ENCODE data around the gene PTPRT. TPM values are rescaled to one million over a fixed set of nuclear protein-coding genes. Genes with fewer than 3 reads are reported as not detected.

PTPRT gene
- total RNA-seq, 6 donors from 2014 or later: 0.20 to 7.1 (median 3.8) TPM

GRCh38 chr20:43011491-43011890 is 178.2 kb downstream of the PTPRT start:
- no peak for DNase-seq
- Histone ChIP-seq H3K4me1 (no peaks in the 10 kb centered on the region), H3K9me3 (no peaks in the 10 kb centered on the region), H3K36me3 (no peaks in the 10 kb centered on the region), H3K27ac (no peak overlapping the region), H3K27me3 (no peaks in the 10 kb centered on the region), H3K4me3 (no peak overlapping the region)
- TF ChIP-seq CTCF (IDR thresholded peaks at IDR 0.05): no peak
- no peak for TF ChIP-seq POLR2A (IDR thresholded peaks at IDR 0.05)
- TF ChIP-seq EP300 (IDR thresholded peaks at IDR 0.05): no peak
- no peak for TF ChIP-seq POLR2AphosphoS5 (IDR thresholded peaks at IDR 0.05)
- 78 to 87% methylated on average over 3 of the region's 3 CpGs for WGBS, 2 donors
- no peak for ATAC-seq (ENCODE audit: low FRiP score in 2 of 2)

DNA sequence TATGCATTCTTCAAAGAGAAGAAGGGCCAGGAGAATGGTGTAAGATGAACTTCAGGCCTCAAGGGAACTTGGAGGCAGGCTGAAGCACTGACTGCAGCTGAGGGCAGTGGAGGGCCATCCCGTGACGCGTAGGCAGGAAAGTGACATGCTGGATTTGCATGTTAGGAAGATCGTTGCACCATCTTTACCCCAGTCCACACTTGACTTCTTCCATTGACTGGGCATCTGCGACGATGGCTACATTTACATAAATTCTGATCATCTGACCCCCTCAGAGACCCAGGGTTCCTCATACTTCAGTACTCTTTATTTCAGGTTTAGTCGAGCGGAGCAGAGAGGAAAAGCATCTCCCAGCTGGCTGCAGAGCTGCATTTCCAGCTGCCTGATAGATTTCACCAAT is 180.2 kb downstream of the PTPRT start:
- DNase-seq: no peak
- ATAC-seq (ENCODE audit: low FRiP score in 2 of 2): no peak
- Histone ChIP-seq H3K4me3 (no peak overlapping the region), H3K27me3 (no peaks in the 10 kb centered on the region), H3K4me1 (no peaks in the 10 kb centered on the region), H3K9me3 (no peaks in the 10 kb centered on the region), H3K27ac (no peak overlapping the region), H3K36me3 (no peaks in the 10 kb centered on the region)
- no peak for TF ChIP-seq POLR2A (IDR thresholded peaks at IDR 0.05)
- no peak for TF ChIP-seq EP300 (IDR thresholded peaks at IDR 0.05)
- no peak for TF ChIP-seq CTCF (IDR thresholded peaks at IDR 0.05)
- TF ChIP-seq POLR2AphosphoS5 (IDR thresholded peaks at IDR 0.05): no peak
- WGBS, 2 donors: 92 to 95% methylated on average over 8 of the region's 8 CpGs

DNA sequence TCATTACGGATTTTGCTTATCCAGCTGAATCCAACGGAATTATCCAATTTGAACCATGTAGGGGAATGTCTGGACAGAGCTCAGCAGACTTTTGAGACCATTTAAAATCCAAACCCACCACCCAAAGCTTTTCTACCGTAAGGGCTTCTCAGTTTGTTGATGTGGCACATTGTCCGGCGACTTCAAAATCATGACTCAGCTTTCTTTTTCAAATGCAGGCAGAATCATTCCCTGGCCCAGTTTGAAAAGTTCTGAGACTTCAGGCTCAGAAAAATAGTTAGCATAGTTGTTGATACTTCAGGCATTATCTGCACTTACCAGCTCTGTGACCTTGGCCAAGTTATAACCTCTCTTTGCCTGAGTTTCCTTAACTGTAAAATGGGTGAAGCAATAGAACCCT is 182.2 kb downstream of the PTPRT start:
- no peaks in the 10 kb centered on the region for H3K36me3 ChIP-seq
- H3K9me3 ChIP-seq: no peaks in the 10 kb centered on the region
- no peak overlapping the region for H3K27ac ChIP-seq
- H3K27me3 ChIP-seq: no peaks in the 10 kb centered on the region
- DNase-seq (no peak), ATAC-seq (ENCODE audit: low FRiP score in 2 of 2) (no peak)
- H3K4me3 ChIP-seq: no peak overlapping the region
- 63 to 73% methylated on average over 5 of the region's 5 CpGs for WGBS, 2 donors
- TF ChIP-seq POLR2A (IDR thresholded peaks at IDR 0.05) (no peak), EP300 (IDR thresholded peaks at IDR 0.05) (no peak), POLR2AphosphoS5 (IDR thresholded peaks at IDR 0.05) (no peak), CTCF (IDR thresholded peaks at IDR 0.05) (no peak)
- H3K4me1 ChIP-seq: no peaks in the 10 kb centered on the region

DNA sequence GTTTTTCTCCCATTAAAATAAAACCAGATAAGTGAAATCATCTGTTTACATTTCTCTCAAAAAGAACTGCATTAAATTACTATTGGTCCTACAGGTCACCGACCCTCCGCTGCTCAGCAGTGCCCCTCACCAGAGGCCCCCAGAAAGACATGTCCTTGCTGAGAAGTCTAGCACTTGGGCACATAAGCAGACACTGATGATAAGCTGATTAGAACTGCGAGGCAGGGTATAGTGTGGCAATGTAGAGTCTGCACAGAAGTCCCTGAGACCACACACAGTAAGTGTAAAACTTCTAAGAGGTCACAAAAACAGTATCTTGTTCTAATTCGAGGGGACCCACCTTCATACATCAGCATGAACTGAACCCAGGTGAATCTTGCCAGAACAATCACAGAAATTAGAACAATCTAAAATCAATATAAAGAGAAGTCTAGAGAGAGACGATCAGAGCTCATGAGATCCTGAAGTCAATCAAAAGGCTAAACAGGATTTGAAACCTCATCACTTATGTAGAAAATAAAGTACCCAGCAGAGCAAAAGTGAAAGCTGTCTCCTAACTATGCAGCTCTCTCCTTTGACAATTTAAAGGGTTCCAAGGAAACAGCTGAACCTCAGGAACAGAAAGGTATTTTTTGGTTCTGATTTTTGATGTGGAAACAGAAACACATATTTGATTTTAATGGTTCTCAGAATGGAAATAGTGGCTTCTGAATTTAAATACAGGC is 182.9 kb downstream of the PTPRT start:
- no peak for DNase-seq
- H3K36me3 ChIP-seq: no peaks in the 10 kb centered on the region
- no peaks in the 10 kb centered on the region for H3K4me1 ChIP-seq
- H3K27me3 ChIP-seq: no peaks in the 10 kb centered on the region
- WGBS, 2 donors: 53 to 65% methylated on average over 5 of the region's 5 CpGs
- no peak overlapping the region for H3K27ac ChIP-seq
- TF ChIP-seq CTCF (IDR thresholded peaks at IDR 0.05) (no peak), POLR2AphosphoS5 (IDR thresholded peaks at IDR 0.05) (no peak), EP300 (IDR thresholded peaks at IDR 0.05) (no peak), POLR2A (IDR thresholded peaks at IDR 0.05) (no peak)
- H3K4me3 ChIP-seq: no peak overlapping the region
- H3K9me3 ChIP-seq: no peaks in the 10 kb centered on the region
- no peak for ATAC-seq (ENCODE audit: low FRiP score in 2 of 2)
